Memory B cell (primary cell): Measurements from ENCODE around the gene RPS5.
"Not testable (repeated sequence)": the region's sequence is repeated elsewhere in the genome, so short reads cannot be mapped to it uniquely, and the experiment has no call there.

Experiments
- ATAC-seq: fragments of 150-1000 bp; cut with Tn5 transposase; 2 replicates; pipeline ENCODE4 v1.10.0; 2021; ENCODE audit warnings: low read depth, mild to moderate bottlenecking, moderate library complexity
- DNase-seq, 2 donors: peaks; one replicate each; pipeline ENCODE4 v3.0.0; 2022; ENCODE audit warnings: low spot score in 2 of 2
- H3K27ac Mint-ChIP-seq: one replicate; pipeline ENCODE4 v1.8.0; 2022; ENCODE audit warnings: mild to moderate bottlenecking, moderate library complexity, mixed read lengths
- H3K27me3 Mint-ChIP-seq: one replicate; pipeline ENCODE4 v1.8.0; 2022; ENCODE audit warnings: mixed read lengths
- H3K36me3 Mint-ChIP-seq: one replicate; pipeline ENCODE4 v1.8.0; 2022; ENCODE audit warnings: mild to moderate bottlenecking, mixed read lengths
- H3K4me1 Mint-ChIP-seq: one replicate; pipeline ENCODE4 v1.8.0; 2022; ENCODE audit warnings: mixed read lengths
- H3K4me3 Mint-ChIP-seq: one replicate; pipeline ENCODE4 v1.8.0; 2022; ENCODE audit warnings: mild to moderate bottlenecking, moderate library complexity, mixed read lengths
- H3K9me3 Mint-ChIP-seq: one replicate; pipeline ENCODE4 v1.8.0; 2022; ENCODE audit warnings: mixed read lengths

The RPS5 gene

DNA sequence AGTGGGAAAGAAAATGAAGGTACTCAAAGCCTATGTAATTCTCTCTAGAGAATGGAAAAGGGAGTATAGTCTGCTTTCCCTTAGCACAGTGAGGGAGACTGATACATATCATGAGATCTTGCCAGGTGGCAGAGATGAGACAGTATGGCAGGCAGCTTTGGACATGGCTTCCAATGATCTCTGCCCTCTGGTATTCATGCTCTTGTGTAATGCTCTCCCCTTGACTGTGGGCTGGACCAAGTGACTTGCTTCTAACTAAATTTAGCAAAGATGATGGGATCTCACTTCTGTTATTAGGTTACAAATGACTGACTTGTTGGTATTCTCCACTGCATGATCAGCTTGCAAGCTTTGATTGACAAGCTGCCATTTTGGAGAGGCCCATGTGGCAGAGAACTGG is 42.7 kb downstream of the RPS5 start:
- Mint-ChIP-seq H3K36me3 (peaks cover 22% of the 10 kb centered on the region), H3K4me3 (no peak overlapping the region), H3K4me1 (no peaks in the 10 kb centered on the region), H3K27me3 (no peaks in the 10 kb centered on the region), H3K27ac (no peak overlapping the region), H3K9me3 (peaks cover 14% of the 10 kb centered on the region)
- DNase-seq, result no peak
- ATAC-seq, result no peak

DNA sequence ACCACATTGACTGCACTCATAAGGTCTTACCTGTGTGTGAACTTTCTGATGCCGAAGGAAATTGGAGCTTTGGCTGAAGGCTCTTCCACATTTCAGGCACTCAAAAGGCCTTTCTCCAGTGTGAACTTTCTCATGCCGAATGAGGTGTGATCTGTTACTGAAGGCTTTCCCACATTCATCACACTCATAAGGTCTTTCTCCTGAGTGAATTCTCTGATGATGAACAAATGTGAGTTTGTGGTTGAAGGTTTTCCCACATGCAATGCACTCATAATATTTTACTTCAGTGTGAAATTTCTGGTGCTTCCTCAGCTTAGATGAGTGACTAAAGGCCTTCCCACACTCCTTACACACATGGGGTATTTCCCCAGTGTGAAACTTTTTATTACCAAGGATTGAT is 47.1 kb downstream of the RPS5 start:
- ATAC-seq (no peak), DNase-seq (no peak)
- no peaks in the 10 kb centered on the region for H3K27me3 Mint-ChIP-seq
- H3K27ac Mint-ChIP-seq, result no peak overlapping the region
- no peak overlapping the region for H3K4me3 Mint-ChIP-seq
- H3K9me3 Mint-ChIP-seq, result peaks cover 21% of the 10 kb centered on the region
- H3K36me3 Mint-ChIP-seq, result peaks cover 49% of the 10 kb centered on the region
- peaks cover 11% of the 10 kb centered on the region for H3K4me1 Mint-ChIP-seq

DNA sequence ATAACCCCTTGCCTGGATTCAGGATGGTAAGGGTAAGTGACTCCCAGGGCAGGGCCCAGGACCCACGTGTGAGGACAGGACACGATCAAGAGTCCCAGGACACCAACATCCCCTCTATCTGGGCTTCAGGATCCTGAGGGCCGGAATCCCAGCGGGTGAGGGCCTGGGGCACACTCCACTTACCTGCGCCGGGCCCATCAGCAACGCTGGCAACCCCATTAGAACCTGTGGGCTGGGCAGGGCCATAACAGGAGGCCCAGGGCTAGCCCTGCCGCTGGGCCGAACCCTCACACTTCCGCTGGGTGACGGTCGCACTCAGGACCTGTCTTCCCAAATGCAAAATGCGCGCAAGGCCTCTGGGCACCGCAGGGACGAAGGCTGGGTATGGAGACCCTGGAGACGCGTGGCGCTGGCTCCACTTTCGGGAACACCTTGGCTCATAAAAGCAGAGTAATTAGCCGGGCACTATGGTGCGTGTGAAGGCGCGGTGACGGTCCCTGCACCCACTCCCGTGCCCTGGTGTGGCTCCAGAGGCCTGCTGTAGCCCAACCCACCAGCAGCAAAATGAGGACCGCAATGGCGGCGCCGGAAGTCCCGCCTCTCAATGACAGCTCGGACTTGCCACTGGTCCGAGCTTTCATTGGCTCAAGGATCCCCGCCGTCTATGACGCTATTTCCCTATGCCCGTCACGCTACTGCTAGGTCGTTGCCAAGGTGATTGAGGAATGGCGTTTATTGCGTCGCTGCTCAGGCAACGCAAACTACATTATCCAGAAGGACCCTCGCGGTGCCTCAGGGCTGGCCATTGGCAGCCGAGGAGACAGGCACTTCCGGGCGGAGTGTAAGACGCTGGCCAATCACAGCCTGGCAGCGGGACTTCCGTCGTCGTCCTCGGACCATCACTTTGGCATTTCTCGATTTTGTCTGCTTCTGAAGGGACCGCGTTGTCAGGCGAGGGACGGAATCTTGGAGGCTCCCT is 52.8 kb downstream of the RPS5 start, which contains the start of gene ZNF132:
Gene ZNF132 (minus strand): TSS at position 578 of the 979 bp plus-strand sequence. CDS start 332 bp downstream, at position 246.
- Mint-ChIP-seq H3K27ac (peak within 1 kb of the TSS; percentile 96), H3K4me1 (peaks cover 18% of the 10 kb centered on the region), H3K27me3 (peaks cover 2% of the 10 kb centered on the region), H3K4me3 (peak within 1 kb of the TSS; percentile 99), H3K36me3 (peaks cover 42% of the 10 kb centered on the region), H3K9me3 (peaks cover 27% of the 10 kb centered on the region)
- ATAC-seq (peak; percentile 96), DNase-seq (peak; percentile 82 to 91)

- Mint-ChIP-seq H3K4me3 (peak overlapping the region; percentile 99), H3K27me3 (peaks cover 2% of the 10 kb centered on the region), H3K36me3 (peaks cover 35% of the 10 kb centered on the region), H3K27ac (peak overlapping the region; percentile 96), H3K4me1 (peaks cover 18% of the 10 kb centered on the region), H3K9me3 (peaks cover 25% of the 10 kb centered on the region)
- DNase-seq (no peak), ATAC-seq (no peak)
Observed at GRCh38 chr19:58440556-58440955, 53.5 kb downstream of the RPS5 start.

DNA sequence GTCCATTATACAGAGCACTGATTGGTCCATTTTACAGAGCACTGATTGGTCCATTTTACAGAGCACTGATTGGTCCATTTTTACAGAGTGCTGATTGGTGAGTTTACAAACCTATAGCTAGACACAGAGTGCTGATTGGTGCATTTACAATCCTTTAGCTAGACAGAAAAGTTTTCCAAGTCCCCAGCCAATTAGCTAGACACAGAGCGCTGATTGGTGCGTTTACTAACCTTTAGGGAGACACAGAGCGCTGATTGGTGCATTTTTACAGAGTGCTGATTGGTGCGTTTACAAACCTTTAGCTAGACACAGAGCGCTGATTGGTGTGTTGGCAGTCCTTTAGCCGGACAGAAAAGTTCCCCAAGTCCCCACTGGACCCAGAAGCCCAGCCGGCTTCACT is 55.9 kb downstream of the RPS5 start:
- not testable (repeated sequence) for H3K27me3 Mint-ChIP-seq, H3K4me3 Mint-ChIP-seq

More for the DNA sequence above, 55.9 kb downstream of the RPS5 start:
- peaks cover 17% of the 10 kb centered on the region for H3K9me3 Mint-ChIP-seq
- ATAC-seq, H3K27ac Mint-ChIP-seq, DNase-seq: not testable (repeated sequence)
- H3K36me3 Mint-ChIP-seq, result peaks cover 22% of the 10 kb centered on the region
- H3K4me1 Mint-ChIP-seq, result peaks cover 13% of the 10 kb centered on the region
